Stomach (tissue), 4 donors: ENCODE data around the gene NPNT.

Experiments used
- POLR2A ChIP-seq, 4 donors: fragments of 450-650 bp; IDR thresholded peaks; one replicate each; pipeline ENCODE4 v1.6.1; 2016; ENCODE audit warnings: antibody characterized with exemption in 4 of 4, control low read depth in 2 of 4, mild to moderate bottlenecking in 1 of 4, moderate library complexity in 1 of 4
- TF ChIP-seq, protein P1 (sequence below), 7 experiments: fragments of 450-650 bp in 4 of 7; fragments of 200-600 bp in 3 of 7; sonication (generic) in 3 of 7; IDR thresholded peaks; one replicate each; pipeline ENCODE4 v1.5.1; 2016 to 2019; ENCODE audit warnings: antibody characterized with exemption in 7 of 7, control low read depth in 2 of 7, mild to moderate bottlenecking in 1 of 7

DNA sequence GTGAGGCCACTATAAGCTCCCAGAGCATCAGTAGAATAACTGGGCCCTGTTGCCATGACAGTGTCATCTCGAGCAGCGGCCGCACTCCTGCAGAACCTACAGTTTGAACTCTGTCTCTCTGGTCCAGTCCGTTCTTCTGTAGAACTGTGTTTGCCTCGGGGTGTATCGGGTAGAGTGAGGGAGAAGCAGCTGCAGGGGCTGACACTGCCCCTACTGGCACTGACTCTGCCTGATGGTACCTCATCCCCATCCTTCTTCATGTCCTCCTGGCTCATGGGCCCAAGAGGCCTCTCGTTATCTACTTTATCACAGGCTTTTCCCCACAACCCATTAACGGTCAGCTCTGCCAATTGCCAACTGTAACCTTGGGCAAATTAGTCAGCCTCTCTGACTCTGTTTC lies 96.5 kb downstream of the NPNT start:
- TF ChIP-seq, protein P1, sequence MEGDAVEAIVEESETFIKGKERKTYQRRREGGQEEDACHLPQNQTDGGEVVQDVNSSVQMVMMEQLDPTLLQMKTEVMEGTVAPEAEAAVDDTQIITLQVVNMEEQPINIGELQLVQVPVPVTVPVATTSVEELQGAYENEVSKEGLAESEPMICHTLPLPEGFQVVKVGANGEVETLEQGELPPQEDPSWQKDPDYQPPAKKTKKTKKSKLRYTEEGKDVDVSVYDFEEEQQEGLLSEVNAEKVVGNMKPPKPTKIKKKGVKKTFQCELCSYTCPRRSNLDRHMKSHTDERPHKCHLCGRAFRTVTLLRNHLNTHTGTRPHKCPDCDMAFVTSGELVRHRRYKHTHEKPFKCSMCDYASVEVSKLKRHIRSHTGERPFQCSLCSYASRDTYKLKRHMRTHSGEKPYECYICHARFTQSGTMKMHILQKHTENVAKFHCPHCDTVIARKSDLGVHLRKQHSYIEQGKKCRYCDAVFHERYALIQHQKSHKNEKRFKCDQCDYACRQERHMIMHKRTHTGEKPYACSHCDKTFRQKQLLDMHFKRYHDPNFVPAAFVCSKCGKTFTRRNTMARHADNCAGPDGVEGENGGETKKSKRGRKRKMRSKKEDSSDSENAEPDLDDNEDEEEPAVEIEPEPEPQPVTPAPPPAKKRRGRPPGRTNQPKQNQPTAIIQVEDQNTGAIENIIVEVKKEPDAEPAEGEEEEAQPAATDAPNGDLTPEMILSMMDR (IDR thresholded peaks at IDR 0.05), result no peak
- TF ChIP-seq POLR2A (IDR thresholded peaks at IDR 0.05), result no peak
